Left cardiac atrium (tissue), 4 donors: ENCODE data around the gene WDHD1. TPM values are rescaled to one million over a fixed set of nuclear protein-coding genes. Genes with fewer than 3 reads are reported as not detected.
A peak's percentile ranks its signal among the peaks of the same experiment; 100 is the strongest.

Experiments
- ATAC-seq, 2 donors: fragments of 200-7000 bp; cut with Tn5 transposase; one replicate each; pipeline ENCODE4 v1.9.1; 2020; ENCODE audit warnings: mild to moderate bottlenecking in 2 of 2, moderate library complexity in 2 of 2
- DNase-seq: peaks from one replicate; pipeline ENCODE4 v3.0.0-alpha.2; 2020
- intact Hi-C, 2 donors: fragments of 100-400 bp; cut with DNase I; formaldehyde crosslinking; loops; one replicate each; pipeline versions ENCODE4 v1.14.1 to v1.15.1; 2022 to 2023
- total RNA-seq, 2 donors: library from RNA; stranded (reverse); fragmentation: NEBNext Ultra II Directional; extraction: Animal tissue kit (Norgen Biotek cat#: 25700); gene quantifications; one replicate each; pipeline ENCODE4 v1.2.1, GENCODE V29; 2021
- donor health status: DM: no; HTN: yes; CAD: no.
- donor health status: DM: no; HTN: yes; CAD: no; lungs with severe emphysema.
- donor health status: DM: yes; HTN: yes; CAD: no.
- donor health status: Dilated cardiomyopathy.

The WDHD1 gene
- total RNA-seq, 2 donors from 2014 or later = 2.6 TPM

GRCh38 chr14:54893151-54893760 lies 133.6 kb downstream of the WDHD1 start:
- intact Hi-C loops = loop anchor here in 1 of 2 donors (5.0 kb wide), 1 partner anchor 331 kb away; no protein-coding TSS in a partner anchor

GRCh38 chr14:54891471-54892245 lies 135.2 kb downstream of the WDHD1 start:
- intact Hi-C loops = loop anchor here in 1 of 2 donors (5.0 kb wide), 1 partner anchor 329 kb away; no protein-coding TSS in a partner anchor
- no peak for ATAC-seq
- DNase-seq = no peak

More at GRCh38 chr14:54893151-54893760, 133.6 kb downstream of the WDHD1 start:
- no peak for DNase-seq
- peak; percentile 53 to 60 for ATAC-seq

- intact Hi-C loops = loop anchor here in 1 of 2 donors (5.0 kb wide), 1 partner anchor 328 kb away; no protein-coding TSS in a partner anchor
- ATAC-seq (no peak), DNase-seq (no peak)
Observed at GRCh38 chr14:54890788-54891187, 136.1 kb downstream of the WDHD1 start.

DNA sequence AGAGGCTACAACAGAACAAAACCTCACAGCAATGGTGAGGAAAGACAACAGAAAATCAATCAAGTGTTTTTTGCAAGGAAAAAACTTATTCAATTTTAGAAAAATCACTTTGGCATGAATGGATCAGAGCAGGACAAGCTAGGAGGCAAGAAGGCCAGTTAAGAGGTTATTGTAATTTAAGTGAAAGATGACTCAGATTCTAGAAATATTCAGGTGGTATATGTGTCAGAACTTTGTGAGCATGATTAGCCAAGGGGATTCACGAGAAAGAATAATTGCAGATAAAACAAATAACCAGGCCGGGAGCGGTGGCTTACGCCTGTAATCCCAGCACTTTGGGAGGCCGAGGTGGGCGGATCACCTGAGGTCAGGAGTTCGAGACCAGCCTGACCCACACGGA lies 137.0 kb downstream of the WDHD1 start:
- intact Hi-C loops = loop anchor here in 1 of 2 donors (5.0 kb wide), 1 partner anchor 328 kb away; no protein-coding TSS in a partner anchor
- ATAC-seq (no peak), DNase-seq (no peak)

Other genes starting within 250 kb of the WDHD1 start
- 1 to 10 TPM; 2.1 to 5.5 TPM for gene GCH1, start 124.3 kb downstream of the WDHD1 start, total RNA-seq
- gene SOCS4, start 137 bp upstream of the WDHD1 start, total RNA-seq = 10 to 100 TPM; 16.9 to 24.9 TPM
- 10 to 100 TPM; 59.9 to 79.5 TPM for gene MAPK1IP1L, start 24.5 kb upstream of the WDHD1 start, total RNA-seq
- 100 to 1,000 TPM; 121 to 159 TPM for gene LGALS3, start 102.2 kb upstream of the WDHD1 start, total RNA-seq
- under 1 TPM; 0.29 to 0.80 TPM for gene DLGAP5, start 164.5 kb upstream of the WDHD1 start, total RNA-seq
- gene FBXO34, start 244.3 kb upstream of the WDHD1 start, total RNA-seq = 10 to 100 TPM; 18.8 to 23.8 TPM